Inflammatory macrophage treated with lipopolysaccharide for 4 hours (primary cell): ENCODE results near the gene ARMCX4.
"Not testable (repeated sequence)": the region's sequence is repeated elsewhere in the genome, so short reads cannot be mapped to it uniquely, and the experiment has no call there.

Source experiments
- DNase-seq: peaks from one replicate; pipeline ENCODE4 v3.0.0-alpha.2; 2020

Gene ARMCX4

DNA sequence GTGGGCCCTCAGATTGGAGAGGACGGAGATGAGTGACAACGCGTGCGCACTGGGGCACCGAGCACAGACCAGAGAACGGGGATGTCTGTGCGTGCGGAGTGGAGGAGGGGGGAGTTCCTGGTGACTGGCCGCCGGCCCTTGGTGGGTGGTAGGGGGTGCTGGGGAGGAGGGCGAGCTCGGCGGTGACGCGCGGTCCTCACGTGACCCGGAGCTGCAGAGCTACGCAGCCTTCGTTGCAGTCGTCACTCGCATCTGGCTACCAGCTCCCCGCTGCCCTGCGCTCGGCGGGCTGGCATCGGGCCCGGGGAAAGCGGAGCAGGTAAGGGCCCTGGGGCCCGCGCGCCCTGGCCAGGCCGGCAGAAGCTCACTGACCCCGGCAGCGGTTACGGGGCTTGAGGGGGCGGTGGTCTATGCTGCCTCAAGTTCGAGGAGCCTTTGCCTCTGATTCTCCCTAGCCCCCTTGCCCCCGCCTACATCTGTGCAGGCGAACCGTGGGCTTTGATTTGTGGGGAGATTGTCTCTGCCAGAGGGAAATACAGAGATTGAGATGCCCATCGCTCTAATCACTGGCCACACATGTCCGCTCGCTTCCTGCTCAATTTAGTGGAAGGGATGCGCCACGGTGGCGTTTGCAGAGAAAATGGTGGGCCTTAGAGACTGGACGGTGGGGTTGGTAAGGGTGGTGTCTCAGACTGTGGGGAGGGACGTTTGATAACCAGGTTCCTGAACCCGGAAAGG, at the start of gene ARMCX4:
Gene ARMCX4, plus strand, starts transcription at position 245 of the 738 bp plus-strand sequence. CDS start 3,134 bp downstream, outside the sequence.
- DNase-seq: no peak

GRCh38 chrX:101442085-101442484, 43.2 kb upstream of the ARMCX4 start:
- DNase-seq: peak; percentile 48

DNA sequence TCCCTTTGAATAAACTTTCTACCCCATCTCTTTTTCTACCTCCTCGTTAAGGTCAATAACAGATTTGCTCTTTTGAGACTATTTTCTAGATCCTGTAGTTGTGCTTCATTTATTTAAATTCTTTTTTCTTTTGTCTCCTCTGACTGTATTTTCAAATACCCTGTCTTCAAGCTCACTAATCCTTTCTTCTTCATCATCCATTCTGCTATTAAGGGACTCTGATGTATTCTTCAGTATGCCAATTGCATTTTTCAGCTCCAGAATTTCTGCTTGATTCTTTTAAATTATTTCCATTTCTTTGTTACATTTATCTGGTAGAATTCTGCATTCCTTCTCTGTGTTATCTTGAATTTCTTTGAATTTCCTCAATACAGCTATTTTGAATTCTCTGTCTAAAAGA, 36.0 kb upstream of the ARMCX4 start:
- DNase-seq: no peak

GRCh38 chrX:101450085-101450484, 35.2 kb upstream of the ARMCX4 start:
- no peak for DNase-seq

DNA sequence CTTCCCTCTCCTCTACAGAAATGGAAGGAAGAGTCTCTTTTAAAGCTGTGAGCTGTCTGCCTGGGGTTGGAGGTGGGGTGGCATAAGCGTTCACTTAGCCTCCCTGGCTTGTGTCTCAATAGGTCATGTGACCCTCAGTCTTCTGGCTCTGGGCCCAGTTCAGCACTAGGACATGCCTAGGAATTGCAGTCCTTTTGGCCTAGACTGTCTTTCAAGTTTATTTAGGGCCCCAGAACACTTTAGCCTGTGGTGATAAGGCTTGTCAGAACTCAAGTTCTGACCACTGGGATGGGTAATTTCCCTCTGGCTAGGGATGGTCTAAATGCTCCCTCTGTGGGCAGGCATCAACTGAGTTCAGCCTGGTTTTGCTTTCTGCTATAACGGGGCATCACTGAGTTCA, 34.3 kb upstream of the ARMCX4 start:
- peak; percentile 32 for DNase-seq

DNA sequence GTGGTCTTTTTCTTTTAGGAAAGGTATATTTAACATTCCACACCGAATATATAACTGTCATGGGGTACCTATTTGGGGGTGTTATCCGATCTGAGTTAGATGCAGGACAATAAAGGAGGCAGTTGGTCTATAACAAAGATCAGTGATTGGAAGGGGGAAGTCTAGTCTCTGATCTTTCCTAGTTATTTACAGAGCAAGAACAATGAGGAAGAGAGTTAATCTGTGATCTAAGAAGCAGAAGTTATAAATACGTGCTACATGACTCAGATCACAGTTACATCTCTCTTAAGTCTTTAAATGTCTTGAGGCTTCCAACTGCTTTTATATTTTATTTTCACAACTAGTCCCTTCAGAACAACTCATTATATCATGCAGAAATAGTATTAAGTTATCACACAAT, 33.2 kb upstream of the ARMCX4 start:
- peak; percentile 57 for DNase-seq

GRCh38 chrX:101460669-101461068, 24.6 kb upstream of the ARMCX4 start:
- DNase-seq: peak; percentile 49

DNA sequence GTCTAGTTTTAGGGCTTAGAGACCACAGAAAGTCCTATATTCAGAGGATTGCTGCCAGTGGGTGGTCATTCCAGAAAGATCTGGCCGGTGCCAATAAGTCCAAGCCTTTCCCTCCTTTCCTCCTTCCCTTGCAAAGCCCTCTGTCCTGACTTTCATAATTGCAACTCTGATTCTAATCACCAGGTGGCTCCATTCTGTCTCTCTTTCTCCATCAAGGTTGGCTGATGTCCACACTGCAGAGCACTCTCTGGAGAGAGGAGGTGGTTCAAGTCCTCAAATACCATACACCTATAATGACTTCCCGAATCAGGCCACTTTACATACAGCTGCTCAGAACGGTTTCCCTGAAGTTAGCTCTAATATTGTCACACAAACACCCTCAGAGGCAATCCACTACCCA, 22.4 kb upstream of the ARMCX4 start:
- no peak for DNase-seq

DNA sequence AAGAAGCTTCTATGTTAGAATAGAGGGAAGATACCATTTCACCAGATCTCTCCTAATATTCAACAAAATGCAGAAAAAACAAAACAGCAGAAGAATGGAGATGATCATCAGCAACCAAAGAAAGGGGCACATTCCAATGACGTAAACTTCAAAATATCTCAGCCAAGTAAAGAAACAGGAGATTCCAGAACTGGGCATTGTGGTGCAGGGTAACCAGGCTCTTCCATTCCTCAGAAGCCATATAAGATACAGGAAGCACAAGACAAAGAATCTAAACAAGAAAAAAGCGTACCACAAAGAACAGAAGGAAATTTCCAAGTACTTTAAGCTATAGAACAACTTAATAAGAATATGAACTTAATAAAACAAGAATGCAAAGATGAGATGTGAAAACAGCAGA, 6.9 kb upstream of the ARMCX4 start:
- no peak for DNase-seq

DNA sequence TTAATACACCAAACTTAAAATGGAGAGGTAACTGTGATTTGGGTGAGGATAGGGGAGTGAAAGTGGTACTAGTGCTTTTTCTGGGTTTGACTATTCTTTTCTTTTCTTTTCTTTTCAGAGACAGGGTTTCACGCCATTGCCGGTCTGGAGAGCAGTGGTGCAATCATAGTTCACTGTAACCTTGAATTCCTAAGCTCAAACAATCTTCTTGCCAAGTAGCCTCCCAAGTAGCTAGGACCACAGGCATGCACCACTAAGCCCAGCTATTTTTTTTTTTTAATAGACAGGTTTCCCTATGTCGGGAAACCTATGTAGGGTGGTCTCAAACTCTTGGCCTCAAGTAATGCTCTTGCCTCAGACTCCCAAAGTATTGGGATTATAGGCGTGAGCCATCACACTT, 3.0 kb upstream of the ARMCX4 start:
- no peak for DNase-seq

GRCh38 chrX:101483705-101484104, 1.6 kb upstream of the ARMCX4 start:
- no peak for DNase-seq

- DNase-seq: no peak
Observed at GRCh38 chrX:101484135-101484534, 1.1 kb upstream of the ARMCX4 start.

GRCh38 chrX:101488796-101489195, 3.5 kb downstream of the ARMCX4 start:
- no peak for DNase-seq

- DNase-seq: no peak
Observed at GRCh38 chrX:101491943-101492342, 6.7 kb downstream of the ARMCX4 start.

GRCh38 chrX:101493225-101493624, 8.0 kb downstream of the ARMCX4 start:
- no peak for DNase-seq

DNA sequence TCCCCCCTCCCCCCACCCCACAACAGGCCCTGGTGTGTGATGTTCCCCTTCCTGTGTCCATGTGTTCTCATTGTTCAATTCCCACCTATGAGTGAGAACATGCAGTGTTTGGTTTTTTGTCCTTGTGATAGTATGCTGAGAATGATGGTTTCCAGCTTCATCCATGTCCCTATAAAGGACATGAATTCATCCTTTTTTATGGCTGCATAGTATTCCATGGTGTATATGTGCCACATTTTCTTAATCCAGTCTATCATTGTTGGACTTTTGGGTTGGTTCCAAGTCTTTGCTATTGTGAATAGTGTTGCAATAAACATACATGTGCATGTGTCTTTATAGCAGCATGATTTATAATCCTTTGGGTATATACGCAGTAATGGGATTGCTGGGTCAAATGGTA, 17.7 kb downstream of the ARMCX4 start:
- DNase-seq: not testable (repeated sequence)

GRCh38 chrX:101507372-101507771, 22.1 kb downstream of the ARMCX4 start:
- DNase-seq: no peak

DNA sequence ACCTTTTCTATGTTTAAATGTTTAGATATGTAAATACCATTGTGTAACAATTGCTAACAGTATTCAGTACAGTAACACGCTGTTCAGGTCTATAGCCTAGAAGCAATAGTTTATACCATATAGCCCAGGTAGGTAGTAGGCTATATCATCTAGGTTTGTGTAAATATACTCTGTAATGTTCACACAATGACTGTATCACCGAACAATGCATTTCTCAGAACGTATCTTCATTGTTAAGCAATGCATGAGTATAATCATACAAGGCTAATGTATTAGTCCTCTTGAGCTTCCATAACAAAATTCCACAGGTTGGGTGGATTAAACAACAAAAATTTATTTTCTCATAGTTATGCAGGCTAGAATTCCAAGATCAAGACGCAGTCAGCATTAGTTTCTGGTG, 22.7 kb downstream of the ARMCX4 start:
- DNase-seq: no peak

GRCh38 chrX:101530944-101531343, 45.7 kb downstream of the ARMCX4 start:
- no peak for DNase-seq
